GM10847 (cell line): ENCODE data around the gene DNAH8.

Experiments used
- POLR2A ChIP-seq: IDR thresholded peaks from 2 replicates; pipeline ENCODE4 v1.6.1; 2011; ENCODE audit not compliant: insufficient read length; ENCODE audit errors: extremely low read depth

The DNAH8 gene

GRCh38 chr6:38799529-38800184, 84.5 kb downstream of the DNAH8 start:
- no peak for TF ChIP-seq POLR2A

GRCh38 chr6:38801305-38801704, 86.2 kb downstream of the DNAH8 start:
- no peak for TF ChIP-seq POLR2A

GRCh38 chr6:38802497-38802896, 87.4 kb downstream of the DNAH8 start:
- no peak for TF ChIP-seq POLR2A

GRCh38 chr6:38803129-38803528, 88.0 kb downstream of the DNAH8 start:
- no peak for TF ChIP-seq POLR2A

- no peak for TF ChIP-seq POLR2A
Measured at GRCh38 chr6:38804358-38804757, 89.2 kb downstream of the DNAH8 start.

GRCh38 chr6:38805127-38805655, 90.1 kb downstream of the DNAH8 start:
- no peak for TF ChIP-seq POLR2A

- no peak for TF ChIP-seq POLR2A
Measured at GRCh38 chr6:38805692-38806091, 90.6 kb downstream of the DNAH8 start.

GRCh38 chr6:38806271-38806670, 91.2 kb downstream of the DNAH8 start:
- no peak for TF ChIP-seq POLR2A

GRCh38 chr6:38806833-38807232, 91.7 kb downstream of the DNAH8 start:
- no peak for TF ChIP-seq POLR2A

- TF ChIP-seq POLR2A = no peak
Measured at GRCh38 chr6:38808039-38808438, 92.9 kb downstream of the DNAH8 start.

GRCh38 chr6:38813041-38813823, 98.1 kb downstream of the DNAH8 start:
- no peak for TF ChIP-seq POLR2A

GRCh38 chr6:38814761-38815160, 99.7 kb downstream of the DNAH8 start:
- TF ChIP-seq POLR2A = no peak

- TF ChIP-seq POLR2A = no peak
Measured at GRCh38 chr6:38815250-38815649, 100.1 kb downstream of the DNAH8 start.

GRCh38 chr6:38818691-38819090, 103.6 kb downstream of the DNAH8 start:
- TF ChIP-seq POLR2A = no peak

- TF ChIP-seq POLR2A = no peak
Measured at GRCh38 chr6:38822963-38823362, 107.9 kb downstream of the DNAH8 start.

GRCh38 chr6:38824243-38824894, 109.3 kb downstream of the DNAH8 start:
- no peak for TF ChIP-seq POLR2A
